Adipocyte (in vitro differentiated cells): Measurements from ENCODE around the gene CRB3.
"Not testable (repeated sequence)": the region's sequence is repeated elsewhere in the genome, so short reads cannot be mapped to it uniquely, and the experiment has no call there.

Experiments used
- DNase-seq: peaks from one replicate; pipeline ENCODE4 v3.0.0-alpha.2; 2015; ENCODE audit warnings: low read depth
- H3K27me3 ChIP-seq: replicated peaks from 2 replicates; pipeline ENCODE4 v1.7.0; 2013; ENCODE audit warnings: mild to moderate bottlenecking, low read length, moderate library complexity; ENCODE audit not compliant: control insufficient read depth, insufficient read depth
- H3K36me3 ChIP-seq: 2 replicates; pipeline ENCODE4 v1.7.0; 2013; ENCODE audit warnings: low read length, mild to moderate bottlenecking, moderate library complexity; ENCODE audit not compliant: control insufficient read depth, insufficient read depth, severe bottlenecking
- H3K4me1 ChIP-seq: 2 replicates; pipeline ENCODE4 v1.7.0; 2013; ENCODE audit warnings: mild to moderate bottlenecking, low read length, moderate library complexity; ENCODE audit not compliant: control insufficient read depth, insufficient read depth
- H3K4me3 ChIP-seq: 2 replicates; pipeline ENCODE4 v1.7.0; 2013; ENCODE audit warnings: mild to moderate bottlenecking, low read length, moderate library complexity
- H3K9ac ChIP-seq: 2 replicates; pipeline ENCODE4 v1.7.0; 2013; ENCODE audit warnings: mild to moderate bottlenecking, low read length, moderate library complexity
- H3K9me3 ChIP-seq: 2 replicates; pipeline ENCODE4 v1.7.0; 2013; ENCODE audit warnings: mild to moderate bottlenecking, low read length, moderate library complexity; ENCODE audit not compliant: control insufficient read depth

Gene CRB3

GRCh38 chr19:6501740-6502648 lies 37.9 kb downstream of the CRB3 start, which contains the start of gene TUBB4A:
Gene TUBB4A (minus strand): TSS chr19:6502309. CDS start chr19:6502212, 97 bp downstream.
- Histone ChIP-seq H3K27me3 (peaks cover 34% of the 10 kb centered on the region), H3K9me3 (no peaks in the 10 kb centered on the region), H3K4me3 (no peak within 1 kb of the TSS), H3K36me3 (no peaks in the 10 kb centered on the region), H3K9ac (no peak within 1 kb of the TSS), H3K4me1 (no peaks in the 10 kb centered on the region)
- DNase-seq: no peak

- no peak for DNase-seq
- Histone ChIP-seq H3K9ac (no peak overlapping the region), H3K27me3 (peaks cover 28% of the 10 kb centered on the region), H3K4me3 (no peak overlapping the region), H3K9me3 (no peaks in the 10 kb centered on the region), H3K36me3 (no peaks in the 10 kb centered on the region), H3K4me1 (no peaks in the 10 kb centered on the region)
These were observed 39.5 kb downstream of the CRB3 start for GRCh38 chr19:6503407-6504201.

- not testable (repeated sequence) for DNase-seq, H3K27me3 ChIP-seq, H3K4me3 ChIP-seq, H3K9me3 ChIP-seq, H3K36me3 ChIP-seq, H3K4me1 ChIP-seq, H3K9ac ChIP-seq
These were observed 44.1 kb downstream of the CRB3 start for GRCh38 chr19:6508028-6508771.

- no peak overlapping the region for H3K9ac ChIP-seq
- H3K27me3 ChIP-seq: no peaks in the 10 kb centered on the region
- no peak for DNase-seq
- H3K4me1 ChIP-seq: no peaks in the 10 kb centered on the region
- no peaks in the 10 kb centered on the region for H3K9me3 ChIP-seq
- H3K4me3 ChIP-seq: no peak overlapping the region
- H3K36me3 ChIP-seq: no peaks in the 10 kb centered on the region
These were observed 45.3 kb downstream of the CRB3 start for GRCh38 chr19:6509118-6509971.

GRCh38 chr19:6510618-6511017 lies 46.5 kb downstream of the CRB3 start:
- no peak for DNase-seq
- no peaks in the 10 kb centered on the region for H3K4me1 ChIP-seq
- no peaks in the 10 kb centered on the region for H3K27me3 ChIP-seq
- no peak overlapping the region for H3K4me3 ChIP-seq
- no peak overlapping the region for H3K9ac ChIP-seq
- H3K36me3 ChIP-seq: no peaks in the 10 kb centered on the region
- H3K9me3 ChIP-seq: no peaks in the 10 kb centered on the region

GRCh38 chr19:6514089-6514488 lies 50.0 kb downstream of the CRB3 start:
- no peak overlapping the region for H3K4me3 ChIP-seq
- H3K9me3 ChIP-seq: no peaks in the 10 kb centered on the region
- no peaks in the 10 kb centered on the region for H3K27me3 ChIP-seq
- H3K4me1 ChIP-seq: no peaks in the 10 kb centered on the region
- no peaks in the 10 kb centered on the region for H3K36me3 ChIP-seq
- no peak for DNase-seq
- no peak overlapping the region for H3K9ac ChIP-seq

- H3K36me3 ChIP-seq: no peaks in the 10 kb centered on the region
- no peak overlapping the region for H3K4me3 ChIP-seq
- no peaks in the 10 kb centered on the region for H3K27me3 ChIP-seq
- H3K4me1 ChIP-seq: peaks cover 5% of the 10 kb centered on the region
- no peaks in the 10 kb centered on the region for H3K9me3 ChIP-seq
- H3K9ac ChIP-seq: no peak overlapping the region
- no peak for DNase-seq
These were observed 51.0 kb downstream of the CRB3 start for GRCh38 chr19:6514926-6515544.

GRCh38 chr19:6516018-6516658 lies 52.1 kb downstream of the CRB3 start:
- DNase-seq: peak; percentile 97
- peak overlapping the region; percentile 83 for H3K4me3 ChIP-seq
- no peaks in the 10 kb centered on the region for H3K9me3 ChIP-seq
- H3K9ac ChIP-seq: peak overlapping the region; percentile 82
- no peaks in the 10 kb centered on the region for H3K27me3 ChIP-seq
- H3K4me1 ChIP-seq: peaks cover 5% of the 10 kb centered on the region
- no peaks in the 10 kb centered on the region for H3K36me3 ChIP-seq
